Right ventricle myocardium inferior (tissue), 1 donor: Measurements from ENCODE around the gene CXCR5. TPM values are rescaled to one million over a fixed set of nuclear protein-coding genes. Genes with fewer than 3 reads are reported as not detected.

ENCODE experiments used
- ATAC-seq: fragments of 200-7000 bp; cut with Tn5 transposase; one replicate; pipeline ENCODE4 v1.9.1; 2020; ENCODE audit warnings: mild to moderate bottlenecking, moderate library complexity
- DNase-seq: peaks from one replicate; pipeline ENCODE4 v3.0.0; 2021; ENCODE audit errors: missing footprints
- intact Hi-C: fragments of 100-400 bp; cut with DNase I; formaldehyde crosslinking; loops from one replicate; pipeline ENCODE4 v1.11.0; 2022
- total RNA-seq: library from RNA; stranded (reverse); fragmentation: NEBNext Ultra II Directional; extraction: Animal tissue kit (Norgen Biotek cat#: 25700); gene quantifications from one replicate; pipeline ENCODE4 v1.2.1, GENCODE V29; 2021
- donor health status: DM: no; HTN: yes; CAD: no; lungs with severe emphysema.

CXCR5 gene
- total RNA-seq, 1 donor from 2014 or later, result not detected

DNA sequence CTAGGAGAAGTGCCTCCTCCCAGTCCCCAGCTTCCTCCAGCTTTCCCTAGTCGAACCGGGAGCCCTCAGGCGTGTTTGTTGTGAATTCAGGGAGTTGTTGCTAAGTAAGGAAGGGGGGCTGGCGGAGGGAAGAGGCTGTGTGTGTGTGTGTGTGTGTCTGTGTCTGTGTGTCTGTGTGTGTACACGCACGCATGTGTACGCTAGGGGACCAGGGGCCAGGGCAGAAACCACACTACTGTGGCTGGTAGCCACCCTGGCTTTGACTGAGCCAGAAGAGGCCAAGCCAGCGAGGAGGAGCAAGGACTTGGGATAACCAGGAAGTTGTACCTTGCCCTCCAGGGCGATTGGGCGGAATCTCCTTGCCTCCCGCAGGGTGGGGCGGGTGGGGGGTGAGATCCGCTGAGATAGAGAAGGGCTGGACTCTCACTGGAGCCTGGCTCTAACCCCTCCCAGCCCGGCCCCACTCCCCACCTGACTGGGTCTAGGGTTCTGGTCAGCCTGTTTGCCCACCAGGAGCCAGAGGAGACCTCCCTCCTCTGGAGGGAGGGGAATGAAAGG is 34.5 kb downstream of the CXCR5 start:
- peak; percentile 87 for DNase-seq
- ATAC-seq, result peak; percentile 31
- intact Hi-C loops, result no loop called here

DNA sequence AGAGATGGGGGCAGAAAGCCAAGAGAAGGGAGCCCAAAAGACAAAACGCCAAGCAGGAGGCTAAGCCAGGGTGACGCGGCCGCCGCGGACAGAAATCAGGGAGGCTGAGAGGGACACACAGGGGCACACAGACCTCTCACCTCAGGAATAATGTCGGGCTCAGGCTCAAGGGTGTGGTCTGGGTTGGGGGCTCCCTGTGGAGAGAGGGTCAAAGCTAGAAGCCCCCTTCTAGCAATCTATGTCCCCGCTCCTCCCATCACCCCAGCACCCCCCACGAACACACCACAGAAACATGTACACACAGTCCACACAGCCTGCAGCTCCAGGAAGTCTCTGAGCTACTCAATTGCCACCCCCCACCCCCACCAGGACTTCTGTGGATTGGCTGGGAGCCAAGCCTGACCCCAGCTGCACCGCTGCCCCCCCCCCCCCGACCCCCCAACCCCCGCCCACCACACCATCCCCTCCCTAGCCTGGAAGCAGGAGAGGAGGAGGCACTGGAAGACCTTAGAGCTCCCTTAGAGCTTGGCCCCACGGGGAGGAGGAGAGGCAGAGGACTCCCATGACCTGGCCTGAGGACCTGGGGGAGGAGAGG is 35.1 kb downstream of the CXCR5 start:
- no peak for ATAC-seq
- peak; percentile 64 for DNase-seq
- intact Hi-C loops, result no loop called here

DNA sequence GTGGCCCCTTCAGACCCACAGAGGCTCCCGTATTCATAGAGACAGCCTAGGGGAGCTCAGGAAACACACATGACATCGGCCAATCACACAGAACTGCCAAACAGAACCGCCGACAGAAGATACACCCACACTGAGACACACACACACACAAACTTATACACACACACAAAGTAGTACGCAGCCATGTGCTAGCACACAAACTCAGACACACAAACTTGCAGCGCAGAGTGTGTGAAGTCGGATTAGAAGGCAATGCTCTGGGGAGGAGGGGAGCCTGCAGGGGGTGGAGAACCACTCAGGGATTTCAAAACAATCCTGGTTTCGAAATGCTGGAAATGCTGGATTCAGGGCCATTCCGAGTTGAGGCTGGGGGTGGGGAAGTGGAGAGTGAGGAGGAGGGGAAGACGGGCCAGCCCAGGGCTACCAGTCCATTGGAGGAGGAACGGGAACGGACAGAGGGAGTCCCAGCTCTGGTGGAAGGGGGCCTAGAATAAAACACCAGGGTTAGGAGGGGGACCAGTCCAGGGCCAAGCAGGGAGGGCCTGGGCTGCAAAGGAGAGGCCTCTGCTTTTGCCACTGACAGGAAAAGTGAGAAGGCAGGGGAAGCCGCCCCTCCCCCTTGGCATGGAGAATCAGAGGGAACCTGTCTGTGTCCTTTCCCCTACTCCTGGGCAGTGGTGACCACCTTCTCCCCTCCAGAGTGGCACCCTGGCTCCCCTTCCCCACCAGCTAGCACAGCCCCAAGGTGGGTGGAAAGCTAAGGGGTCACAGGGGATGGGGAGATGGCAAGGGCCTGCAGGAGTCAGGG is 37.6 kb downstream of the CXCR5 start:
- intact Hi-C loops, result no loop called here
- DNase-seq, result peak; percentile 81
- peak; percentile 14 for ATAC-seq

DNA sequence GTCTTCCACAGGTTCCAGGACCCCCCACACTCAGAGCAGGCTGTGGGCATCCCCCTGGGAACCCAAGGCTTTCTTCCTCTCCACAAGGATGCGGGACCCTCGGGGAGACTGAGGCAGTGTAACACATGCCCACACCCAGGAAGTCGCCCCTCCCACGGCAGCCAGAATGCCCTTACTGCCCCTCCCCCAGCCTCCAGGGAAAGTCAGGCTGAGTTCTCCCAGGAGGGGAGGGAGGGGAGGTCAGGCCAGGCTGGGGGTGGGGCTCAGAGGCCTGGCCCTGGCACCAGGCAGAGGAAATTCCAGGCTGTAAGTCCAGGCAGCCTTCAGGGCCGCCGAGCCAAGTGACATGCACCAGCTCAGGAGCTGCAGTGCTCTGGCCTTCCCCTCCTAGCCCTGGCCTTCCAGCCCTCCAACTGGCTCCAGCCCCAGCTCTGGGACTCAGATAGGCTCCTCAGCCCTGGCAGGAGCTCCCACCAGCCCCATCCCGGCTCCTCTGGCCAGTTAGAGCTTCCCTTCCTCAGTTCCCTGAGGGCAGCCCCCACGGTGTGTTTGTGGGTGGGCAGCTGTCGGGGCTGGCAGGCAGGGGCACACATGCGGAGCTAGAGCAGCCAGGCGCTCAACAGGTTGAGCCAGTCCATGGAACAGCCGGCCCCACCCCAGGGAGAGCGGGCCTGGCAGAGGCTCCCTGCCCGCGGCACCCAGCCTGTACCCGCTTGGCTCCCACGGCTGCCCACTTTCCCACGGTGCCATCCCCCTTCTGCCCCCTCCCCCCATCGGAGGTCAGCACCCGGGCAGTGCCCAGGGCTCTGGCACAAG is 38.4 kb downstream of the CXCR5 start:
- intact Hi-C loops, result no loop called here
- peak; percentile 65 for ATAC-seq

DNA sequence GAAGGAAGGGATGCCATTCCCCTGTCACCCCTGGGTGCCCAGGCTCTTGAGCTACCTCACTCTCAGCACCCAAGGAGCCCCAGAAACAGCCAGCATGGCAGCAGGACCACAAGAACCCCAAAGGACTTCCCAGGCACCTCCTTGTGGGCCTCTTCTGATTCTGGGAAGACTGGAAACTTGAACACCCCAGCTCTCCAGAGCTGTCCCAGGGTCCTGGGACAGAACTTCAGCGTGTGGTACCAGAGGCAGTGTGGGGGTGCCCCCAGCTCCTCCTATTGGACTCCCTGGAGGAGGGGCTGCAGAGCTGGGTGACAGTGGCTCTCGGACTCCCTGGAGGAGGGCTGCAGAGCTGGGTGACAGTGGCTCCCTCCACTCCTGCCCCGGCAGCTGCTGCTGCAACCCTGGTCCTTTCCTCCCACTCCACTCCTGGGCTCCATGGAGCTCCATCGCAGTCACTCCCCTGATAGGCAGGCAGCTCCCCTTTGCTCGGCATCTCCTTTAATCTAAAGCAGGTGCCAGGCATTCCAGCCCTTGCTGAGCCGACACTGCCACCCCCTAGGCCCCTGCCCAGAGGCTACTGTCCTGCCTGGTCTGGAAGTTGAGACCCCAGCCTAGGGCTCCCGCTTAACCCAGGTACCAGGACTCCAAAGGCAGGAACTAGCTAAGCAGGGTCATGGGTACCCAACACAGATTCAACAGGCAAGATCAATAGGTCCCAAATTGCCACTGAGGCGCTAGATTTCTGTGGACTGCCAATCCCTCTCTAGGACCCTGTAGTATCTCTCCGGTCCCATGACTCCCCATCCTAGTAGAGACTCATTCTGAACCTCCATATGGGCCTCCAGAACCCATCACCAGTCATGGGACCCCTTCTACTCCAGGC is 39.3 kb downstream of the CXCR5 start:
- ATAC-seq (no peak), DNase-seq (peak; percentile 63)
- intact Hi-C loops, result no loop called here

More for the DNA sequence above, 38.4 kb downstream of the CXCR5 start:
- DNase-seq, result peak; percentile 92

DNA sequence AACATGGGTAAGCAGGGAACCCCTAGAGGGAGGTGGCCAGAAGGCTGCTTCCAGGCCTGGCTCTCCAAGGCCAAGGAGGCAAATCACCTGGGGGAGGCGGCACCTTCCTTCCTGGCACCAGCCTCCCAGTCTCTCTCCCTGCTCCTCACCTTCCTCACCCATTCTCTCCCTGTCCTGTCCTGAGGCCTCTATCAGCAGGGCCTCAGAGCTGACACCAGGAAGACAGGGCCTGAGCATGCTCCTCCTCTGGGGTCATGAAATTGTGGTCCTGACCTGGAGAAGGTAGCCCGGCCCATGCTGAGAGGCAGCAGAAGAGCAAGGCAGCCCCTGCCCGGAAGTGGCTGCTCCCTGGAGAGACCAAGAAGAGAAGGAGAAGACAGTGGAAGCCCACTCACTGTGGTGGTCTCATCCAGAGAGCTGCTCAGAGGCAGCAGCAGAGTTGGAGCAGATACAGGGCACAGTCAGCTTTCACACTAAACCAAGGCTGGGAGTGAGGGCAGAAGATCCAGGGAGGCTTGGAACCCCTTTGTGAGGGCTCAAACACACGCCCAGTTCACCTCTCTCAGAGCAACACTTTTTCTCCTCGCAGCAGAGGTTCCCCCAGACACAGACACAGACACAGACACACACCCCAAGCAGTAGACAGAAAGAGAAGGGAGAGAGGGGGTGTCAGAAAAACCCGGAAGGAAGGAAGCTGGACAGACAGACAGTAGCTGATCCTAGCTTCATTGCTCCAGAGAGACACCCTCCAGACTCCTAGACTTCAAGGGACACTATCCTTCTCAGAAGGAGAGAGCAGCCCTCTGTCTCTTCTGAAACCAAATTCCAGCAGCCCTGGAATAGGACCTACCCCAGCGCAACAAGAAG is 40.3 kb downstream of the CXCR5 start:
- peak; percentile 66 for DNase-seq
- intact Hi-C loops, result loop anchor here (1.0 kb wide), 1 partner anchor 13 kb away; no protein-coding TSS in a partner anchor
- no peak for ATAC-seq

DNA sequence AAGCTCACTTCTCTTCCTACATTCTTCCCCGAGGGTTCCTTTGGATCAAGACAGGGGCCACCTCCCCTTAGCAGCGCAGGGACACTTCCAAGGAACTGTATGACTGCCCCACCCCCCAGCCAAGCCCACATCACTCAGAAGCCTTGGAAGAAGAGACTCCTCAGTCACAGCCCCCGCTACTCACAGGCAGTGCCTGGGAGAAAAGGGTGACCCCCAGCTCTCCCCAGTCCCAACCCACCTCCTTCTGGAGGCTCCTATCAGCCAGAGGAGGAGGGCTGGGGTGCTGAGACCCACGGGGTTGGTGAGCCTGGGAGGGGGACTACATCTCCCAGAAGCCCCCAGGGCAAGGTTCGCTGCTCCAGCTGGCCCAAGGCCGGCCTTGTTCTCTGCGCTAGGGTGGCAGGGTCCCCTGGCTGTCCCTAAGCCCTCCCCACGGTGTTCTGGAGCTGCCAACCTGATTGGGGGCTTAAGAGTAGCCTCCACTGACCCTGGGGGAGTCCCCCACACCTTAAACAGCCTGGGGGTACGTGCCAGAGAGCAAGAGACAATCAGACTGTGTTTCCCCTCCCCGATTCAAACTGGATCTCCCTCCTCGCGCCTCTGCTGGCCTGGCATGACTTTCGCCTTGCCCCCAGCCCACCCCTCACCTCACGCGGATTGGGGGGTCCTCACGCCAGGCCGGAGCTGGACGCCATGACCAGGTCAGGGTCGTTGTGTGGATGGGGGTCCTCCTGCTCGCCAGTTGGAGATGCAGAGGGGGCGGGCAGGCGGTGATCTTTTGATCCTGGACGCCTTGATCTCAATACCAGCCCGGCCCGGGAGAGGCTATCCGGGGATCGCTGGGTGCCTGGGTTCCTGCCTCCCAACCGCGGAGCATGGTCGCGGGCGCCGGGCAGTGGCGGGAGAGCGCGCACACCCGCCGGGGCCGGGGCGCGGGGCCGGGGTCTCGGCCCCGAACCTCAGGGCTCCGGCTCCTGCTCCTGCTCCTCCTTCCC is 41.2 kb downstream of the CXCR5 start:
- intact Hi-C loops, result loop anchor here (1.0 to 5.0 kb wide), 2 partner anchors 14 to 177 kb away; partner anchors contain the start of gene DPAGT1
- peak; percentile 65 for DNase-seq

DNA sequence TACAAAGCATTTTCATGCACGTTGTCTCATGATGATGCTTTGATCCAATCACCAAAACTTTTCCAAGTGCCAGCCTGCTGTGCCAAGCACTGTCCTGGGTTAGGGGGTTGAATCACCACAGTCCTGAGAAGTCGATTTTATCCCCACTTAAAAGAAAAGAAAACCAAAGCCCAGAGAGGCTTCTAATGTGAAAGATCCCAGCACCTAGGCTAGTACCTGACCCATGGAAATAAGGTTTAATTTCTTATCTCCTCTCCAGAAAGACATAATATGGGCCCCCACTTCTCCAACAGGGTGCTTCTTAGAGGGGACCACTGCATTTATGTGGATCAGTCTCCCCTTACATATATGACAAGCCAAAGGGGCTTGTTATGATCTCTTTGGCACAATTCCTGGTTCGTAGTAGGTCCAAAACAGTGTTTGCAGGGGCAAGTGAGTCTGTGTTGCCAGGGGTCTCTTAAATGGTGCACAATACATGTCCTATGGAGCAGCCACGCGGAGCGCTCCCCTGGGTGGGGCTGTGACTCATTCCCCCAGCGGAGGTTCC is 43.9 kb downstream of the CXCR5 start:
- DNase-seq (no peak), ATAC-seq (no peak)
- intact Hi-C loops, result loop anchor here (1.0 to 5.0 kb wide), 3 partner anchors 20 to 175 kb away; partner anchors contain the start of genes DDX6 and DPAGT1

More for the DNA sequence above, 41.2 kb downstream of the CXCR5 start:
- no peak for ATAC-seq

DNA sequence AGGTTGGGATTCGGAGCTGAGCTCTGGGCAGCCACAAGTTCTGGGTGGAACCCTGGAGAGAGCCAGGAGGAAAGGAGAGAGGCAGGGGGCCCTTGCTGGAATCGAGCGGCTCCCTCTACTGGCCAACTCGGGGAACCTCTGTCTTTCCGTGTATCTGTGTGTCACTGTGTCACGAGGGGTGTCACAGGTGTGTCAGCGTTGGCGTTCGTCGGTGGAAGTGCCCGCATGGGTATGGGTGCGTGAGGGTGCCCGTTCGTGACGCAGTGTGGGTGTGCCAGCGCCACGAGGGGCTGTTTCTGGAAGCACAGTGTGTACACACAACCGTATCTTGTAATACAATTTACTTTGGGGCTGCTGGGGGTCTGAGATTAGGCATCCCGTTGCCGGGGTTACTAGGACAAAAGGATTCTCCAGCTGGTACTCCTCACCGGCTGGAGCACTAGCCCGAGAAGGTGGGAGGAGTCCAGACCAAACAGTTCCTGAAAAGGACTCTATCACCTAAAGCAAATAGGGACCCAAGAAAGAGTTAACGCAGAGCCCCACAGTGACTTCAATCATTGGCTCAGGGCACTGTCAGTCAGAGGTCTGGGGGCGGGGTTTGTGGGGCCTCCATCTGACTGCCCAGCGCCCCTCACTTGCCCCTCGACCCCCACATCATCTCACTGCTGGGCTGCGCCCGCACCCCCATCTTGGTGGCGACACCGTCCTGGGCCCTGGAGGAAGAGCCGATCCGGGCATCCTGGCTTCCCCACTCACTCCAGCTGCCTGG is 44.6 kb downstream of the CXCR5 start:
- intact Hi-C loops, result loop anchor here (1.0 to 5.0 kb wide), 3 partner anchors 21 to 174 kb away; partner anchors contain the start of genes DDX6 and DPAGT1
- peak; percentile 77 for ATAC-seq
- peak; percentile 86 for DNase-seq

DNA sequence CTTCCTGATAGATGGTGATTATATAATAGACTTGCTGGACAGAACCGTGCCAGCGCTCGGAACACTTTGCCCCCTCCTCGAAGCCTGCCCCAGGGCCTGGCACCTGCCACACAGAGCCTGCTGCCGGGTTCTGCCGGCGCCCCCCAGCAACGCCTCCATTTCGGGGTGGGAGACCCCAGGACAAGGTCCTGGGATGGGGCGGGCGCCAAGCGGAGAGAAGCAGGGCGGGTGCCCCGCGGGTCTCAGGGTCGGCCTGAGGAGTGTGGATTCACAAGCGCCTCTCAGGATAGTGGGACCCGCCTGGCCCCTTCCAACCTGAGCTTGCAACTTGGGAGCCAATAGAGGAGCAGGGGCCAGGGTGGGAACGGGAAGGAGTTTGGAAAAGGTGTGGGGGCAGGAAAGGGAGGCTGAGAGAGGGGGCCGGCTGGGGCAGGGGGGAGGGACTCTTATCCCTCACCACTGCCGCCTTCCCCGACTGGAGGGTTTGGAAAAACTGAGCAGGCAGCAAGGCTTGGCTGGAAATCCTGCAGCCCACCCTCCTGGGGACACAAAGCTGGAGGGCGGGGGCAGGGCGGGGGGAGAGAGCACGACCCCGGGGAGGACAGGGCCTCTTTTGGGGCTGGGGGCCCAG is 45.3 kb downstream of the CXCR5 start:
- ATAC-seq, result peak; percentile 51
- DNase-seq, result peak; percentile 86
- intact Hi-C loops, result loop anchor here (1.0 to 5.0 kb wide), 3 partner anchors 22 to 173 kb away; partner anchors contain the start of genes DDX6 and DPAGT1

DNA sequence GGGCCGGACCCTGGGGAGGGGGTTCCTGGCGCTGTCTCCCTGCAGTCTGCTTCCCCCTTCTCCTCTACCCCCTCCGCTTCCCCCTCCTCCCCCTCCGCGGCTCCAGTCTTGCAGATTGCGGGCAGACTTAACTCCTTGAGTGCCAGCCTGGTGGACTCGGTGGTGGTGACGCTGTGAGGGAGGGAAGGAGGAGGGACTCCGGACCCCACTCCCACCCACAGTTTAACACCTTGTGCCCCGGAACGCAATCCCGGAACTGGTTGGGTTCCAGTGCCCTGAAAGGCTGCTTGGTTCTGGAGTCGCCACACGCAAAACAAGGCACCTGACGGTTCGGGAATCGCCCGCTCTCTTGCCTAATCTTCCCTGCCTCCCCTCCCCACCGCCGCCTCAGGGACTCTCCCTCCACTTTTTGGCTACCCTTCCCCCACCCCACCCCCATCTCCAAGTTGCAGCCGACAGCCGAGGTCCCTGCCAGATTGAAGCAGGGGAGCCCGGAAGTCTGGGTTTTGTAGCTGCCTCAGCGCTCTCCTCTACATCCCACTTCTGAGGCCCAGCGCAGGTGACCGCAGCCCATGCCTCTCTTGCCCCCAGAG is 45.9 kb downstream of the CXCR5 start:
- ATAC-seq (peak; percentile 61), DNase-seq (peak; percentile 89)
- intact Hi-C loops, result loop anchor here (2.0 to 5.0 kb wide), 3 partner anchors 32 to 173 kb away; partner anchors contain the start of genes DDX6 and DPAGT1

DNA sequence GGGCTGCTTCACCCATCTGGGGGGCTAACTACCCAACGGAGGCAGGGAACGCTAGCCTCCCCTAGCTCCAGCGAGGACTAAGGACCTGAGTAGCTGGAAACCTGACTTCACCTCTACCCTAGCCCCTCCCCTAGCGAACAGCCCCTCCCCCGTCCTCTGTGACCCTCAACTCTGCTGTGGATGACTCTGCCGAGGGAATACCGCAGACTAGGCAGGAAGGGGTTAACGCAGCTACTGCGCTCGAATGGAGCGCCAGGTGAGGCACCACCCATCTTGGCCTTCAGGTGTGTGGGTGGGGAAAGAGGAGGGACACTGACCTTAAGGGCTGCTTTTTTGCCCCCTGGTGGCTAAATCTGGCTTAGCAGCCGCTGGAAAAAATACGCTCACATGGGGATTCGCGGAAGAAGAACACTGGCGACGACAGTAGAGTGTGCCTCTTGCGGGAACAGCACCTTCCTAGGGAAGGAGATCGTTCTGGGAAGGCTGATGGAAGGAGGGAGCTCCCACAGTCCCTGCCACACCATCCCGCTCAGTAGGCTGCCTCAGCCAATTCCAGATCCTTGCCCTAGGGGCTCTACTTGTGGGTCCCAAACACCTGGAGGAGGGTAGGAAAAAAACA is 46.5 kb downstream of the CXCR5 start:
- DNase-seq (no peak), ATAC-seq (peak; percentile 21)
- intact Hi-C loops, result loop anchor here (5.0 kb wide), 1 partner anchor 33 kb away; no protein-coding TSS in a partner anchor

DNA sequence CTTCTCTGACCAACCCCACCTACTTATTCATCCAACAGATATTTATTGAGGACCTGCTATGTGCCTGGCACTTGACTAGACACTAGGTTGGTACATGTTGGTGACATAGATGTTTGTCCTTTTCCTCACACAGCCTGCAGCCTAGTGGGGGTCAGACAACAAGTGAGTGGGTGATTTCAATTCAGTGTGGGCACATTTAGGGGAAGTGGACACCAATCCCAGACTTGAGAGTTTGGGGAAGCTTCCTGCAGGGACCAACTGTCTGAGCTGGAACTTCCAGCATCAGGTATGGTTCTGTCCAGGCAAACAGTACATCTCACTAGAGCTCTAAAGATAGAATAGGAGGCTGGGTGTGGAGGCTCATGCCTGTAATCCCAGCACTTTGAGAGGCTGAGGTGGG is 47.9 kb downstream of the CXCR5 start:
- intact Hi-C loops, result loop anchor here (5.0 kb wide), 1 partner anchor 34 kb away; no protein-coding TSS in a partner anchor
- DNase-seq (no peak), ATAC-seq (no peak)
